Gastrocnemius medialis (tissue), 4 donors: ENCODE measurements around the gene HLA-DPB1.

Experiments
- CTCF ChIP-seq, 5 experiments: fragments of 450-650 bp in 3 of 5; fragments of 200-600 bp in 2 of 5; sonication (generic) in 2 of 5; IDR thresholded peaks in 4 of 5; conservative IDR thresholded peaks in 1 of 5; 1 replicate in 4 of 5; 2 replicates in 1 of 5; pipeline ENCODE4 v1.5.1; 2016 to 2019; ENCODE audit warnings: antibody characterized with exemption in 5 of 5, mild to moderate bottlenecking in 3 of 5, moderate library complexity in 3 of 5
- POLR2A ChIP-seq, 2 donors: fragments of 450-650 bp; IDR thresholded peaks; one replicate each; pipeline ENCODE4 v1.6.1; 2017; ENCODE audit warnings: antibody characterized with exemption in 2 of 2, mild to moderate bottlenecking in 2 of 2, moderate library complexity in 2 of 2

GRCh38 chr6:33124947-33125346, 49.2 kb downstream of the HLA-DPB1 start:
- TF ChIP-seq CTCF (IDR thresholded peaks at IDR 0.05 in 4 of 5, conservative IDR thresholded peaks at IDR 0.05 in 1 of 5) (no peak), POLR2A (IDR thresholded peaks at IDR 0.05) (no peak)
